Measurements from ENCODE around the gene SIAH1.
"Not testable (repeated sequence)": the region's sequence is repeated elsewhere in the genome, so short reads cannot be mapped to it uniquely, and the experiment has no call there.

- not testable (repeated sequence) for TF ChIP-seq CTCF, EP300, POLR2AphosphoS5, POLR2A (IDR thresholded peaks at IDR 0.05)
Observed at GRCh38 chr16:48370668-48371392, 14.4 kb downstream of the SIAH1 start.

Data from gastroesophageal sphincter (tissue), 3 donors.